Skin epidermis (tissue), 12 donors: ENCODE results near the gene GPX7.
"Not testable (repeated sequence)": the region's sequence is repeated elsewhere in the genome, so short reads cannot be mapped to it uniquely, and the experiment has no call there.

Source experiments
- H3K27ac ChIP-seq, 21 experiments: fragments of 200-600 bp; sonication (generic) in 11 of 21; one replicate each; pipeline ENCODE4 v1.5.0; 2020; ENCODE audit warnings: mild to moderate bottlenecking in 3 of 21, inconsistent platforms in 2 of 21, moderate library complexity in 2 of 21
- H3K4me3 ChIP-seq, 7 experiments: fragments of 200-600 bp; sonication (generic) in 2 of 7; one replicate each; pipeline ENCODE4 v1.5.0; 2020; ENCODE audit warnings: inconsistent platforms in 2 of 7, mild to moderate bottlenecking in 2 of 7, moderate library complexity in 1 of 7

The GPX7 gene

DNA sequence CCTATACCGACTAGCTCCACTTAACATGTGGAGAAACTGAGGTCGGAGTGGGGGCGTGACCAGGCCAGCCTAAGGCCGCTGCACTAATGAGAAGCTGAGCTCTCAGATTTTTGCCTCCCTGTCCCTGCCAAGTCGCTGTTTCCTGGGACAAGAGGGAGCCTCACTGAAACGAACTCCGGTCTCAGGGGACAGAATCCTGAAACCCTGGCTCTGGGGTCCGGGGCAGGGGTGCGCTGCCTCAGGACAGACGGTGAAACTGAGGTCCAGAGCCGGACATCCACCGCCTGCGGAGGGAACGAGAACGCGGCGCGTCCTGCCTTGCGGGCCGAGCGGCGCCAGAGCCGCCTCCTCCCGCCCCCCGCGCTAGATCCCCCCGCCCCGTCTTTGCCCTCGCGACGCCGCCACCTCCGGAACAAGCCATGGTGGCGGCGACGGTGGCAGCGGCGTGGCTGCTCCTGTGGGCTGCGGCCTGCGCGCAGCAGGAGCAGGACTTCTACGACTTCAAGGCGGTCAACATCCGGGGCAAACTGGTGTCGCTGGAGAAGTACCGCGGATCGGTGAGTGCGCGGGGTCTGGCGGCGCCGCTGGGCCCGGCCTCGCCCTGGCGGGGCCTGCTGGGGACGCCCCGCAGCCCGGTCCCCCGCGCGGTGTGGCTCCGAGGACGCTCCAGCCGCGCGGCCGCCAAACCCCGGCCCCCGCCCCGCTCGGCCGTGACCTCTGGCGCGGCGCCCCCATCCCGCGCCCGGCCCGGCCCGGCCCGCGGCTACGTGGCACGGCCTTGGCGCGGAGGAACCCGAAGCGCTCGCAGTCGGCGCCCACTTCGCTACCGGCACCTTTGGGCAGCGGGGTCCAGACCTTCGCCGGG lies at the start of gene GPX7:
TSS of gene GPX7 (plus strand) at position 381 of the 865 bp plus-strand sequence. CDS start at position 420, 39 bp downstream.
- H3K27ac ChIP-seq = peak within 1 kb of the TSS in 20 of 21 experiments; percentile 39 to 88 (median 81)
- H3K4me3 ChIP-seq = peak within 1 kb of the TSS; percentile 42 to 59 (median 58)

DNA sequence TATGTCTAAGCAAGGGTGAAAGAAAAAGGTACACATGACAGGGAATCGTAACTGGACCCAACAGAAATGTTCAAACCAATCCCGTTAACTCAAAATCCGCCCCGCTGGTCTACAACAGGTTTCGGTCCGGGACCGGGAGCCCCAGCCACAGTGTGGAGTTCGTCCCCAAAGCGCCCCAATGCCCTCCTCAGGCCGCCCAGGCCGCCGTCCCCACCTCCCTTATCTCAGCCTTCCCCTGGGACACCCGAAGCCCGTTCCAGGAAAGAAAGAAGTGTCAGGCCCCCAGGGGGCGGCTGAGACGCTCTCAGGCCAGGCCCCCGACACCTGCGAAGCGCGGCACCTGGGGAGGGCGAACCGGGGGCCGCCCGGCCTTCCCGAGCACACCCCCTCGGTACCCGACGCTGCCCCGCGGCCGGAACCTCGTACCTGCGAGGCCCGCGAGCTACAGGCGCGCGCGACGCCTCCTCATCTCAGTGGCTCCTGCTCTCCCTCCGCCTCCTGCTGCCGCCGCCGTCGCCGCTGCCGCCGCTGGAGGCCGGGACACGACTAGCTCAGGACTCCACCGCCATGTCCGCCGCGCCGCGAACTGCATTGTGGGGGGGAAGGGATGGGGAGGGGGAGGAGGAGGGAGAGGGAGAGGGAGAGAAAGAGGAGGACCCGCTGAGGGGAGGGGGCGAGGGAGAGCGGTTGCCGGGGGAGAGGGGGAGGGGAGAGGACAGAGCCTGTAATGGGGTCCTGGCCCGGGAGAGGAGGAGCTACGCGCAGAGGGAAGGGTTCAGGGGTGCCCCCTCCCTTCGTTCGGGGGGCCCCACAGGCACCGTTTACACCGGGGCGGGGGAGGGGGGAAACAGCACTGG lies 49.4 kb upstream of the GPX7 start, which contains the start of gene TUT4:
TSS of gene TUT4 (minus strand) at position 588 of the 857 bp plus-strand sequence. CDS start 26,812 bp downstream, outside the sequence.
- Histone ChIP-seq H3K4me3 (peak within 1 kb of the TSS; percentile 63 to 95 (median 86)), H3K27ac (peak within 1 kb of the TSS; percentile 53 to 97 (median 90))

DNA sequence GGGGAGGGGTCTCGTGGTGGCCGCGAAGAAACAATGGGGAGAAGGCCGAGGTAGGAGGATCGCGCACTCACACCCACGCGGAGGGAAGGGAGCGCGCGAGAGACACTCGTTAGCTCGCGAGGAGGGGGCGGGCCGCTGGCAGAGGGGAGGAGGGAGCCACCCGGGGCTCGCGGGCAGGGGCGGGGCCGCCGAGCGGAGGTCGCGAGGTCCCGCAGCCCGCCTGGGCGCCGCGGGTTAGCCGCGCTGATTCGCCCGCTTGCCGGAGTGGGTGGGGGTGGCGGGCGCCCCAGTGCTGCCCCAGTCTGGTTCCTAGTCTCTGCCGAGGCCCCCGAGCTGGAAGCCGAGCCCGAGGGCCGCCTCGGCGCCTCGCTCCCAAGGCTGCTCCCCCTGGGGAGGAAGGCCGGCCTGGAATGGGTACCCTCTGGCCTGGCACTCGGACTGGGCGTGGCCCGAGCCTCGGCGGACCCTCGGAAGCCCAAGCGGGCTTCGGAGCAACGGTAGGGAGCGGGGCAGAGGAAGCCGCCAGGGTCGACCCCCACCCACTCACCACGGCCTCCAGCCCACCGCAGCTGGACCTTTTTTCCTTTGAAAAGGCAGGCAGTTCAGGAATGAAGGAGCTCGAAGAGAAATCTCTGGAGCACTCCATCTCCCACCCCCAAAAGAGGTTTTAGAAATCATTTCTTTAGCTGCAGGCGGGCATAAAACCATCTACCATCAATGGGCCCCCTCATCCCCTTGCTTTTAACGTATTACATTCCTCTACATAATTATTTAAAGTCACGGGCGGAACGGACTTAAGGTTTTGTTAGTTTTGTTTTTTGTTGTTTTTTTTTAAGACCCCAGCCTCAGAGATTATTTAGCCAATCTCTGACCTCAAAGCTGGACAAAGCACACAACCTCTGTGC lies 48.6 kb upstream of the GPX7 start:
- peak overlapping the region; percentile 63 to 95 (median 86) for H3K4me3 ChIP-seq
- H3K27ac ChIP-seq = peak overlapping the region; percentile 53 to 97 (median 90)

DNA sequence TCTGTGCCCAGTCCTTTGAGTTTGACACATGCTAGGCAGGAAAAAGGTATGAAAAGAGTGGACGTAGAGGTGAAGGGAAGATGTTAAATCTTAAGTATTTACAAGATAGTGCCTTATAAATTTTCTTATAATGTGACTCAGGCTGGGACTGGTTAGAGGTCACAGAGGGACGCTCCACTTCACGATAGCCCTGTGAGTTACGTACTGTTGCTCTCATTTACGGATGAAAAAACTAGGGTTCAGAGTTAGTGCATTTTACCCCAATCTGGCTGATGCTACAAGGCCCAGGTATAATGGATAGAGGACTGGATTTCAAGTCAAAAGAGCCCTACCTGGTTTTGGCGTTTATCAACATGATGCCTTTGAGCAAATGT lies 47.9 kb upstream of the GPX7 start:
- Histone ChIP-seq H3K27ac (peak overlapping the region in 9 of 21 experiments; percentile 23 to 93 (median 90)), H3K4me3 (peak overlapping the region in 3 of 7 experiments; percentile 63 to 95 (median 86))

DNA sequence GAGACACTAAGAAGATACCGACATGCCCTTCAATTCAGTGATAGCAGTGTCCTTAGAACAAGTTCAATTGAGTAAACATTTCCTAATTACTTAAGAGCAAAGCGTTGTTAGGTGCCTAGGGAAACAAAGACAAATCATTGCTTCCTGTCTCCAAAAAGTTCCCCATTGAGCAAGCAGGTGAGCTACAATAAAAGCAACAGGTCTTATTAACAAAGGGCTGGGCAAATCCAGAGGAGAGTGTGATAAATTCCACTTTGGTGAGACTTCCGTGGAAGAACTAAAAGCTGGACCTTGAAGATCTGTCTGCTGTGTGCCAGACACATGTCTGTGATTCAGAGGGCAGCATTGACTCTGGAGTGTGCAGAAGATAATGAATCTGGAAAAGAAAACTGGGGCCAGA lies 47.4 kb upstream of the GPX7 start:
- peak overlapping the region in 4 of 21 experiments; percentile 23 to 91 (median 72) for H3K27ac ChIP-seq
- H3K4me3 ChIP-seq = no peak overlapping the region

DNA sequence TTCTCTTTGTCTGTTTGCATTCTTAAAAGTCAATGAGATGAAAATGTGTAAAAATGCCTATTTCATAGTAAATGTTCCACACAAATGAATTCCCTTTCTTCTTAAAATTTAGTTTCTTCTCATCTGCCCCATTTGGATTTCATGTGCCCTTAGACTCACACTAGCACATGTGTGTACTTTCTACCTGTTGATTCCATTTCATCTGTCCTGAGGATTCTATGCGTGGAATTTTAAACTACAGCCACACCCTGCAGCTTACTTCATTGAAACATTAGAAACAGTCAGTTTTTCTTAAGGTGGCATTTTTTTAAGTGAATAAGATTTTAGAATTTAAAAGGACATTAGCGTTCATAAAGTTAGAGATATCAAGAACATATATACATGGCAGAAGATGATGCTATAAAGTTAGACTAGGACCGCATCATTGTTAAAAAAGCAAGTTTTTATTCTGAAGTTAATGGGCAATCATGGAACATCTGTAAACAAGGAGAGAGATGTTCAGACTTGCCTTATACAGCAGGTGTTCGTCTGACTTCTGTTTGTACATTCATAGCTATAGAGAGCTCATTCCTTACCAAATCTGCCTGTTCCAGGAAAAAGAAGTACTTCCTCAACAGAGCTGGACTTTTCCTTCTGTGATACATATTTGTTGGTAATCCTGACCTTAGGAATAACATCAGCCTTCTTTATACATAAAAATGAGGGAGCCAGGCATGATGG lies 45.4 kb upstream of the GPX7 start:
- Histone ChIP-seq H3K4me3 (no peak overlapping the region), H3K27ac (no peak overlapping the region)

DNA sequence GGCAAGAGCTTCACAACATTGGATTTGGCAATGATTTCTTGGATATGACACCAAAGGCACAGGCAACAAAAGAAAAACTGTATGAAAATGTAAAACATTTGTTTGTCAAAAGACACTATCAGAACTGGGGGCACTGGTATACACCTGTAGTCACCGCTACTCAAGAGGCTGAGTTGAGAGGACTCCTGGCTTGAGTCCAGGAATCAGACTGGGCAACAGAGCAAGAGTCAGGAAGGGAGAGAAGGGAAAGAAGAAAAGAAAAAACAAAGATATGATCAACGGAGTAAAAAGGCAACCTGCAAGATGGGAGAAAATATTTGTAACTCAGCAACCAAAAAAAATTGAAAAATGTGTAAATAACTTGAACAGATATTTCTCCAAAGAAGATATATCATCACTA lies 43.2 kb upstream of the GPX7 start:
- Histone ChIP-seq H3K27ac (no peak overlapping the region), H3K4me3 (no peak overlapping the region)

DNA sequence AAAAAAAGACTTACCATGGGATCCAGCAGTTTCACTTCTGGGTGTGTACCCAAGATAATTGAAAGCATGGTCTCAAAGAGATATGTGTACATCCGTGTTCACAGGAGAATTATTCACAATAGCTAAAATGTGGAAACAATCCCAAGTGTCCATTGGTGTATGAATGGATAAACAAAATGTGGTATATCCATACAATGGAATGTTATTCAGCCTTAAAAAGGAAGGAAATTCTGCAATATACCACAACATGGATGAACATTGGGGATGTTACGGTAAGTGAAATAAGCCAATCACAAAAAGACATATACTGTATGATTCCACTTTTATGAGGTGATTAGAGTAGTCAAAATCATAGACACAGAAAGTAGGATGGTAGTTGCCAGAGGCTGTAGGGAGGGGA lies 42.3 kb upstream of the GPX7 start:
- H3K27ac ChIP-seq = no peak overlapping the region
- no peak overlapping the region for H3K4me3 ChIP-seq

DNA sequence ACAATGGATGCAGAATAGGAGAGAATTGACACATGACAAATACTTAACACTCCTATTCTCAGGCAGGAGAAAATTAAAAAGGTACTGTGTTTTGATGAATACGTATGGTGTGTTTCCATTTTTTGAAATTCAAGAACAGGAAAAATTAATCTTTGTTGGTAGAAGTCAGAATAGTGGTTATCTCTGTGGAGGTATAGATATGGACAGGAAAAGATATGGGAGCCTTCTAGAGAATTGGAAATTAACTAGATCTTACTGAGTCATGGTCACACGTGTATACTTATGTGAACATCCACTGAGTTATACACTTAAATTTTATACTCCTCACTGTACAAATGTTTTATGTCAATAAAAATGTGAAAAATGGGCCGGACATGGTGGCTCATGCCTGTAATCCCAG lies 39.4 kb upstream of the GPX7 start:
- H3K27ac ChIP-seq = no peak overlapping the region
- H3K4me3 ChIP-seq = no peak overlapping the region

DNA sequence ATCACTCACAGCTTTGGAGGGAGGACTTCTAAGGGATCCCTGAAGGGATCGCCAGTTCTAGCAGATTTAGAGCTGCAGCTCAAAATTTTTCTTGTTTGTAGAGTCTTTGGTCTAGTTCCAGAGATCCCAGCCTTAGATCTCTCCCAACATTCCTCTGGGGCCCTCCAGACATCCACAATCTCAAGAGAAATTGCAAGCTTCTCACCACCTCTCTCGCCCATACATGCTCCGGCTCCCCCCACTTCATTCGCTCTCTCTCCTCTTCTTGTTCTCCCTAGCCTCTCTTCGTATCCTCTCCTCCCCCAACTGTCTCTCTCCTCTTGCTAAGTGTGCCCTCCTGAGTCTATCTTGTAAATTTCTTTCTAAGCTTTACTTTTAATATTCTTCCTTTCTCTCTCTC lies 34.2 kb upstream of the GPX7 start:
- Histone ChIP-seq H3K27ac (no peak overlapping the region), H3K4me3 (no peak overlapping the region)

DNA sequence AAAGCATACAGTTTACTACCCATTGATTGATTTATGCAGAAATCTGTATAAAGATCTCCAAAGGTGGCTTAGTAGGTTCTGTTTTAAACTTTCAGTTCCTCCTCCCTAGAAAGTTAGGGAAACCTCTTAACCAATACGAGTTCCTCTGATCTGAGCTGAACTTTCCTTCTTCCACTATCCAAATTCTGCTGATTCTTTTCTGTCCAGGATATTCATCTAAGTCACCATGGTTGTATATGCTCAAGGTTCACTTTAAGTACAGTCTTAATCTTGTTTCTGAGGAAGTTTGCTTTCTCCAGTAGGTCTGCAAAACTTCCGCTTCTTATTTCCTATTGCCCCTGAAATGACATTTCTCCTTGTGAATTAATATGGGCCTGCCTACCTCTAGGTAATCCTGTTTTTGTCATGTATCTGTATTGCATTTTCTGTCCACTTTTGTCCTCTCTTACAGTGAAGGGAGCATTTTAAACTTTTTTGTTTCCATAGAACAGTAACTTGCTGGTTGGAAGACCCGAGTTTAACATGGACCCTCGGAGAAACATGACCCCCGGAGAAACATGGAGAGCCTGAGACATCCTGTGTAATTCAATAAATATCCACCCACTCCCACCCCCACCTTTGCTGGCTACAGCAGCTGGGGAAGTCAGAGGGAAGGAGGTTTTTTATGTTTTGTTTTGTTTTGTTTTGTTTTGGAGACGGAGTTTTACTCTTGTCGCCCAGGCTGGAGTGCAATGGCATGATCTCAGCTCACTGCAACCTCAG lies 32.5 kb upstream of the GPX7 start:
- Histone ChIP-seq H3K4me3 (no peak overlapping the region), H3K27ac (no peak overlapping the region)

DNA sequence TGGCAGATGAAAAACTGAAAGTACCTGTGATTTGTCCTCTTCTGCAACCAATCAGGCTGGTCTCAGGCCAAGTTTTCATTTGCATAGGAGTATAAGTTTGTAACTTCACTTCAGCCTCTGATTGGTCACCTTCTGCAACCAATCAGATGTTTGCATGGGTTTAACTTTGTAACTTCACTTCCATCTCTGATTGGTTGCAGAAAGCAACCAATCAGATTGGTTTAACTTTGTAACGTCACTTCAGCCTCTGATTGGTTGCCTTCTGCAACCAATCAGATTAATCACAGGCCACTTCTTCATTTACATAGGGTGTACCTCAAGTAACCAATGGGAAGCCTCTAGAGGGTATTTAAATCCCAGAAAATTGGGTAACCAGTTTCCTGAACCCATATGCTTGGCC lies 30.4 kb upstream of the GPX7 start:
- Histone ChIP-seq H3K4me3 (no peak overlapping the region), H3K27ac (no peak overlapping the region)

DNA sequence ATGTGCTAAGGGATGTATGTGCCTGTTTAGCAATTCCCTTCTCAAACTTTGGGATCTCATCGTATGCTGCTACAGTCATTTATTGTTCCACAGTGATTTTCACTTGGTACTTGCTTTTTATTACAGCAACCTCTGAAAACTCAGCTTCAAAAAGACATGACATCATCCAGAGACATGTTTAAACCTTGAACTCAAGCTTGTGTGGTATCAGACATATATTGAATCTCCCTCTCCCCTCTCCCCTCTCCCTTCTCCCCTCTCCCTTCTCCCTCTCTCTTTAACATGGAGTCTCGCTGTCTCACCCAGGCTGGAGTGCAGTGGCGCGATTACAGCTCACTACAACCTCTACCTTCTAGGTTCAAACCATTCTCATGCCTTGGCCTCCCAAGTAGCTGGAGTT lies 29.8 kb upstream of the GPX7 start:
- H3K4me3 ChIP-seq = no peak overlapping the region
- no peak overlapping the region for H3K27ac ChIP-seq

DNA sequence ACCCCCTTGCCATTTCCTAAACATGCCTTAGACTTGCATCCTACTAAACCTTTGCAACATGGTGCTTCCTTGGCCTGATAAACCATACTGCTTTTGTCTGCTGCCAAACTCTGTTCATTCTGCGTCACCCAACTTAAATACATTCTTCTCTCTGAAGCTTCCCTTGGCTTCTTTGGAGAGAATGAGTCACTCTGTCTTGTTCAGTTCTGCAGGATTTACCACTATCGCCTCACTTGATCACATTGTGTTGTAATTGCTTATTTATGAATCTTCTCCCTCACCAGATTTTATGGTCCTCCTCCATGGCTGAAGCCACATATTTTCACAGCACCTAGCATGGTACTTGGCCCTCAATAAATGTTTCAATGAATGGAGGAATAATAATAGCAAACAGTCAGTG lies 27.6 kb upstream of the GPX7 start:
- Histone ChIP-seq H3K27ac (peak overlapping the region in 8 of 21 experiments; percentile 6 to 52 (median 14)), H3K4me3 (no peak overlapping the region)

DNA sequence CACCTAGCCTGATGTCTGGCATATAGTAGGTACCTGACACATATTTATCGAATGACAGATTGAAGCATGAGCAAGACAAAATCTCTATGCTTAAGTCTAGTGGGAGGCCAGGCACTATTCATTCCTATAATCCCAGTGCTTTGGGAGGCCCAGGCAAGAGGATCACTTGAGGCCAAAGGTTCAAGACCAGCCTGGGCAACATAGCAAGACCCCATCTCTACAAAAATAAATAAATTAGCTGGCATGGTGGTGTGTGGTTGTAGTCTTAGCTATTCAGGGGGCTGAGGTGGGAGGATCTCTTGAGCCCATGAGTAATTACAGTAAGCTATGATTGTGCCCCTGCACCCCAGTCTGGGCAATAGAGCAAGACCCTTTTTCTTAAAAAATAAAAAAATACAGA lies 26.1 kb upstream of the GPX7 start:
- H3K4me3 ChIP-seq = no peak overlapping the region
- no peak overlapping the region for H3K27ac ChIP-seq

DNA sequence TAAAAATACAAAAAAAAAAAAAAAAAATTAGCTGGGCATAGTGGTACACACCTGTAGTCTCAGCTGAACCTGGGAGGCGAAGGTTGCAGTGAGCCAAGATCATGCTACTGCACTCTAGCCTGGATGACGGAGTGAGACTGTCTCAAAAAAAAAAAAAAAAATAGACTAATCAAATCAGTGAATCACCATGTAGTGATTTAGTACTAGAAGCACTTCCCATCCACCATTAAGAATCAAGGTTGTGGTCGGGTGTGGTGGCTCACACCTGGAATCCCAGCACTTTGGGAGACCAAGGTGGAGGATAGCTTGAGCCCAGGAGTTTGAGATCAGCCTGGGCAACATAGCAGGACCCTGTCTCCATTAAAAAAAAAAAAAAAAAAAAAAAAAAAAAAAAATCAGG lies 24.1 kb upstream of the GPX7 start:
- H3K27ac ChIP-seq, H3K4me3 ChIP-seq: not testable (repeated sequence)

DNA sequence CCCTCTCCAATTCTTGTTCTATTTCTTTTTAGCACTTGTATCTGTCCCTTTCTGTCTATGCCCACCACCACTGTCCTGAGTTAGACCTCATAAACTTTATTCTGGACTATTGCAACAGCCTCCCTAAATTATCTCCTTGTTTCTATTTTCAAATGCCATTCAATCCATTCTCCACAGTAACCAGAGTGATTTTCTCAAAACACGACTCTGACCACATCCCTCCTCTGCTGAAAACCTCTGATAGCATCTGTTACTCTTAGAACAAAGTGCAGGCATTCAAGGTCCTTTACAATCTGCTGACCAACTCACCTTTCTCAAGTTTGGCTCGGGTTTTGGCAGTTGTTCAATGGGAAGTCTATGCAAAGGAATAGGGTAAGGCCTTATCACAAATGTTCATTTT lies 22.8 kb upstream of the GPX7 start:
- no peak overlapping the region for H3K27ac ChIP-seq

DNA sequence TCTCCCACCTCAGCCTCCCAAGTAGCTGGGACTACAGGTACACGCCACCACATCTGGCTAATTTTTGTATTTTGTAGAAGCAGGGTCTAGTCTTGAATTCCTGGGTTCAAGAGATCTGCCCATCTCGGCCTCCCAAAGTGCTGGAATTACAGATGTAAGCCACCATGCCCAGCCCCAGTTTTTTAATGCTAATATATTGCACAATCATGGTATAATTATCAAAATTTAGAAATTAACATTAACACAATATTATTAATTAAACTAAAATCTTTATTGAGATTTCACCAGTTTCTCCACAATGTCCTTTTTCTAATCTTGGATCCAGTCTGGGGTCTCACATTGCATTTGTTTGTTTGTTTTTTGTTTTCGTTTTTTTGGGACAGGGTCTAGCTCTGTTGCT lies 21.9 kb upstream of the GPX7 start:
- Histone ChIP-seq H3K4me3 (no peak overlapping the region), H3K27ac (no peak overlapping the region)

More for the DNA sequence above, 22.8 kb upstream of the GPX7 start:
- no peak overlapping the region for H3K4me3 ChIP-seq
